ENCODE results near the gene RPL31.

Gene RPL31

DNA sequence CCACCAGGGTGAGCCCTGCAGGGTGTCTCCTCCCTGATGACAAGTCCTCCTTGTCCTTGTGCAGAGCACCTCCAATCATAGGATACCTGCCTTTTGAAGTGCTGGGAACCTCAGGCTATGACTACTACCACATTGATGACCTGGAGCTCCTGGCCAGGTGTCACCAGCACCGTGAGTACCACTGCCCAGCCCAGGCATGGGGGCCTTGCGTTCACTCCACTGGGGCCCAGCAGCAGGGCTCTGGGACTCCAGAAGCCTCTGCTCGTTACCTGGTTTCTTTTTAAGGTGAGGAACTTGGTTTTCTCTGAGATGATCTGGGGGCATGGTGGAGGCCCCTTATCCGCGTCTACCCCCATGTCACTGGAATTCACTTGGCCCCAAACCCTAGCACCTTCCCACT lies 36.5 kb upstream of the RPL31 start:
- TF ChIP-seq ZNF274 (IDR thresholded peaks at IDR 0.05; ENCODE audit: low read depth, low read length), result no peak
- no peak overlapping the region for H3K4me3 ChIP-seq (ENCODE audit: low read length)

DNA sequence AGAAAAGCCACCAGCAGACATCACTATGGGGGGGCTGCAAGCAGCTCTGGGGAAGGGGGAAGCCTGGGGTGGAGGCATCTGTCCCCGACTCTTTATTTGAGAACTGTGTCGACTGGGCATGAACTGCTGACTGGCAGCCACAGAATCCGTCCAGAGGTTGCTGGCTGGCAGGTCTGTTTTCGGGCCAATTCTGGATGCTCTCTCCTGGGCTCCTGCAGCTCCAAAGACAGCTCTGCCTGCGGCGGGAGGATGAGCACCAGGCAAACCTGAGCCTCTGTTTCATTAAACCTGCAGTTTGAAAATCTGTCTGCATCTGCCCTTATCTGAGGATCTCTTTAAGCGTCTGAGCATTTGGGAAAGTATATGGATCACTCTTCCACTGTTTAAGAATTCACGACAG lies 34.4 kb upstream of the RPL31 start:
- no peak for TF ChIP-seq ZNF274 (IDR thresholded peaks at IDR 0.05; ENCODE audit: low read depth, low read length)
- H3K4me3 ChIP-seq (ENCODE audit: low read length), result no peak overlapping the region

DNA sequence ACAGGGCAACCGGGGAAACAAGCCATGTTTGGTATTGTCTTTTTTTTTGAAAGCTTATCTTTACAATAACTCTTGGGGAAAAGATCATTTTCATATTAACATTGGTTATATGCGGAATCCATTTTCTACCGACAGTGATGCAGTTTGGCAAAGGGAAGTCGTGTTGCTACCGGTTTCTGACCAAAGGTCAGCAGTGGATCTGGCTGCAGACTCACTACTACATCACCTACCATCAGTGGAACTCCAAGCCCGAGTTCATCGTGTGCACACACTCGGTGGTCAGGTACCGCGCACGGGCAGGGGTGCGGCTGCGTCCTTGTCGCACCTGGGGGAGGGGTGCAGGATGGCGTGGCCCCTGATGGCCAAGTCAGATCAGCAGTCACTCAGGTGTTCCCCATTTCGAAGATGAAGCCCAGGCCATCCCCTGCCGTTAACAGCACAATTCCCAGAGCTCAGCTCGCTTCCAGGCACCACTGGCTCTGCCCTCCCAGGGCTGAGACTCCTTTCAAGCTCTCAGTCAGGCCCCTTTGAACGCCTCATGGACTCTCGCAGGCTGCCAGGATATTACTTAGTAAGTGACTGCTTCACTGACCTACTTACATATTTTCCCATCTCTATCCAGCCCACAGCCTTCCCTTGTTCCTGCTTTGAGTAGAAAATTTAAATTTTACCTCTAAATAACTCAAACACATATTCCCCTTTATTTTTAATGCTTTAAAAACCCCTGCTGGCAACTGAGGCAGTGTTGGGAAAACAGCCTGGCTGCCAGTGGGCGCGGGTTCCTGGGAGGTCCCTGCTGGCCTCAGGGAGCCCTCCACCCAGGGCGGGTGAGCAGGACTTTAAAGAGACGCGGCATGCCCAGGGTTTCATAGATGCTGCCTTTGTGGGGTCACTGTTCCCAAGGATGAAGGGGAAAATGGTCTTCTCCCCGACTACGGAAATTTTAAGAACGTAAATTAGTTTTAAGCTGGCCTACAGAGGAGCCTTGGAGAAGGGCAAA lies 33.6 kb upstream of the RPL31 start:
- no peak overlapping the region for H3K4me3 ChIP-seq (ENCODE audit: low read length)
- no peak for TF ChIP-seq ZNF274 (IDR thresholded peaks at IDR 0.05; ENCODE audit: low read depth, low read length)

DNA sequence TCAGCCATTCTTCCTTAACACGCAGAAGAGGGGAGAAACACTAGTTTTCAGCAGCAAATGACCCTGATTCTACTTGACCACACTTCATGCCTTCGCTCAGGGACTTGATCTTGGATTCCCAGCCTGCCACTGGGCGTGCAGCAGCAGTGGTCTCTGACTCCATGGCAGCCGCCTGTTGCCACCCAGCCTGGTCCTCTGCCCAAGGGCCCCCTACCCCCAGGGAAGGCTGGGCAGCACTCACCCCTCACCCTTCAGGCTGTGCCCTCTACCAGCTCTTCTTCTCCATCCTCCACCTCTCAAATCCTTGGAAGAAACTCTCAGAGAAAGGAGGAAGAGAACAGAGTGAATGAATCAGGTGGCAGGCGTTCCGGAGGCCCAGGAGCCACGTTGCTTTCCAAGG lies 32.1 kb upstream of the RPL31 start:
- TF ChIP-seq ZNF274 (IDR thresholded peaks at IDR 0.05; ENCODE audit: low read depth, low read length), result no peak
- no peak overlapping the region for H3K4me3 ChIP-seq (ENCODE audit: low read length)

DNA sequence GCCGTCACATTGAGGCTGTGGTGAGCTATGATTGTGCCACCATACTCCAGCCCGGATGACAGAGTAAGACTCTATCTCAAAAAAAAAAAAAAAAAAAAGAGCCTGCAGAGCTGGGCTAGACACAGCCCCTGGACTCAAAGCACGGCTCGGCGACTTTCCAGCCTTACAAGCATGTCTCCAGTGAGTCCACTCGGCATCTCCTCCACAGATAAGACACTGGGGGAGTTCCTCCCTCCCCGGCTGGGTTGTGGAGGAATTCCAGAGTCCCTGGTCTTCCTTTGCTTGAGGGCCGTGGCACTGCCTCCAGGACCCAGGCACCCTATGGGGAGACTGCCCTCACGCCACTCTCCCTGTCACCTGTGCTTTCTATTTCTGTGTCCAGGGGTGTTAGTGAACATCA lies 30.9 kb upstream of the RPL31 start:
- no peak overlapping the region for H3K4me3 ChIP-seq (ENCODE audit: low read length)
- TF ChIP-seq ZNF274 (IDR thresholded peaks at IDR 0.05; ENCODE audit: low read depth, low read length), result no peak

DNA sequence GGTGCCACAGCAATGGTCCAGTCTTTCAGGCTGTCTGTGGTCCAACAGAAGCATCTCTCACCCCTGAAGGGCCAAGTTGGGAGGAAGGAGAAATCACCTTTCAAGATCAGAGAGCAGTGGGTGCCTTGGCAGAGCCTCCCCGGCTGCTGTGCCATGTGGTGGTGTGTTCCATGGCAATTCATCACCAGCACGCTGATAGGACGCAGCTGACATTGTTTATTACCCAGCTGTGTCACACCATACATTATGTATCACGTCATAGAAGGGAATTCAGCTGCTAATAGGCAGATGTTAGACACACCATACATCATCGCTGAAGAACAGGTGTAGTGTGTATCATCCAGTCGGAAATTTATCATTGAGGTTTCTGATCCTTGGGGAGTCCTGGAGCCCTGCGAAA lies 29.6 kb upstream of the RPL31 start:
- TF ChIP-seq ZNF274 (IDR thresholded peaks at IDR 0.05; ENCODE audit: low read depth, low read length), result no peak
- H3K4me3 ChIP-seq (ENCODE audit: low read length), result no peak overlapping the region

DNA sequence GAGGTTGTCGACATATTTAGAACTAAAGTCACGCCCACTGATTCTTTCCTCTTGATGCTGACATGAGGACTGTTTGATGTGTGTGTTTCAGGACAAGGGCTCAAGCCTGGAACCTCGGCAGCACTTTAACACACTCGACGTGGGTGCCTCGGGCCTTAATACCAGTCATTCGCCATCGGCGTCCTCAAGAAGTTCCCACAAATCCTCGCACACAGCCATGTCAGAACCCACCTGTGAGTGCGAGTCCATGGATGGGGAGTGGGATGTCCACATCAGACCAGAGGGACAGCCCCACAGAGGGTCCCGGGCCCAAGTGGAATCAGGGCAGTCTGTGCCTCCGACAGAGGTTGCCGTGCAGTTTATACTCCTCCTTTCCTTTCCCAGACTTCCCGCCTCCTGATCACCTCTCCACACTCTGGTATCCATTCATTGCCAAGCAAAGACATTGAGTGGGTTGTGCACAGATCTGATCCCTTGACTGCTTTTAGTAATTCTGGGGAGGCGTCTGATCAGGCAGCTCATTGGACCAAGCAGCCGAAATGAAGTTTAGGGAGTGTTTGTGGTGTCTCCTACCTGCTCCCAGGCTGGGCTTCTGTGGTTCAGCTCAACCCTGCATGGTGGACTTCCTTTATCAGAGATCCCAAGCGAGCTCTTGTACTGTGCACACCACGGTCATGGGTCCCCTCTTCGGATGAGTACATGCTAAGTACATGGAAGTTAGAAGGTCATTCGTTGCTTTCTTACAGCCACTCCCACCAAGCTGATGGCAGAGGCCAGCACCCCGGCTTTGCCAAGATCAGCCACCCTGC lies 27.2 kb upstream of the RPL31 start:
- no peak overlapping the region for H3K4me3 ChIP-seq (ENCODE audit: low read length)
- TF ChIP-seq ZNF274 (IDR thresholded peaks at IDR 0.05; ENCODE audit: low read depth, low read length), result no peak

DNA sequence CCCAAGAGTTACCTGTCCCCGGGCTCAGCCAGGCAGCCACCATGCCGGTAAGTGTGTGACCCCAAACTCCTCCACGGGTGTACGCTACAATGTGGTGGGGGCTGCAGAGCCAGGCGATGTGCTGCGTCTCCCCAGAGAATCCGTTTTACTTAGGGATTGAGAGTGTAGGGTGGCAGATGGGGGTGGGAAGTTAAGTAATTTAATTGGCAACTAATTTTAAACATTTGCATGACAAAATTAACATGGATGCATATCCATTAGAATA lies 26.6 kb upstream of the RPL31 start:
- H3K4me3 ChIP-seq (ENCODE audit: low read length), result no peak overlapping the region
- TF ChIP-seq ZNF274 (IDR thresholded peaks at IDR 0.05; ENCODE audit: low read depth, low read length), result no peak

DNA sequence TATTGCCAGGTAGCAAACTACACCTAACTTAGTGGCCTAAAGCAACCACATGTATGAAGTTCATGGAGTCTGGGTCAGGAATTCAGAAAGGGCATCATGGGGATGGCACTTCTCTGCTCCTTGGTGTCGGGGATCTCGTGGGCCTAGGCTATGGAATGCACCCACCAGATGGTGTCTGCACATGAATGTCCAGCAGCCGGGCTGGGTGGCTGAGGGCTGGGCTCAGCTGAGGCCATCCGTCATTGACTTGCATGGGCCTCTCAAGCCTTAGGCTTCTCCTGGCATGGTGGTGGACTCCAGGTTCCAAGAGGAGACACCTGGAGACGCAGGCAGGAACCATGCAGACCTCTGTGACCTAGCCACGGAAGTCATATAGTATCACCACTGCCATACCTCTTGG lies 26.0 kb upstream of the RPL31 start:
- TF ChIP-seq ZNF274 (IDR thresholded peaks at IDR 0.05; ENCODE audit: low read depth, low read length), result no peak

DNA sequence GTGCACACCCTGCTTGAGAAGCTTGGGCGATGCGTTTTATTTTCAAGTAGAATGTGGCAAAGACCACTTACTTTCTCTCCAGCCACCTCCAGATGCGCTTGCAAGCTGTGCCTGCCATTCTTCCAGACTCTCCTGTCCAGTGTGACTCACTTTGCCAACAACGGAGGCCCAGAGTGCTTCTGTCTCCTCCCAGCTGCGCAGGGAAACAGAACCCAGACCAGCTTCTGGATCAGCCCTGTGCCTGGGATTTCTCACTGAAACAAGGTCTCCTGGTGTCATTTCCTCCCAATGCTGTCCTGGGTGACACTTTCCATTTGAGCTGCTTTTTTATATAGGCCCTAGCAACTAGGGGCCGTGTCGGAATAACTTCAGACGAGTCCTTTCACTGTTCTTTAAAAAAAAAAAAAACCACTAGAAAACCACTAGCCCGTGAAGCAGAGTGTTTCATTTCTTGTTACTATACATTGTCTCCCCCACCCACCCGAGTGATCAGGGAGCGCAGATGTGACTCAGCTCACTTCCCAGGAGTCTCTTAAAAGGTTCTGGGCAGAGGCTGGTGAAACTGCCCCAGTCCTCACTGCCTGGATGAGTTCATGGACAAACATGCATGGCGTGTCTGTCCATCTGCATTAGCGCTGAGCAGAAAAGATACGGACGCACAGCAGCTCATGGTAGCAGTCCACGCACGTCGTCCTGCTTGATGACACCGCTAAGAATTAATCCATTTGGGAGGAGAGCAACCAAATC lies 25.3 kb upstream of the RPL31 start:
- TF ChIP-seq ZNF274 (IDR thresholded peaks at IDR 0.05; ENCODE audit: low read depth, low read length), result no peak

More for the DNA sequence above, 26.0 kb upstream of the RPL31 start:
- no peak overlapping the region for H3K4me3 ChIP-seq (ENCODE audit: low read length)

DNA sequence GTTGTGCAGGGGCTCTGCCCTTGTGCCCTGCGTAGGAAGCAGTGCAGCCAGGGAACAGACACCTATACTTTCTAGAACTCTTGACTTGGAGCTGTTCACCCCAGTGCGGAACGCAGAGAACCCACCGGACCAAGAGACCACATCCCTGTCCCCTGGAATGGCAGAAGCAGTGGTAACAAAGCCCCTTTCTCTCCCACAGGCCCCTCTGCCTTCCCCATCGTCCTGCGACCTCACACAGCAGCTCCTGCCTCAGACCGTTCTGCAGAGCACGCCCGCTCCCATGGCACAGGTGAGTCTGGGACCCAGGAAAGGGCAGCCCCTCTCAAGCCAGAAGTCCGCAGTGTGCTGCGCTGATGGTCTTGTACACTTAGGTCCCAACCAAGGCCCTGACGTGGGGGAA lies 24.6 kb upstream of the RPL31 start:
- H3K4me3 ChIP-seq (ENCODE audit: low read length), result no peak overlapping the region
- no peak for TF ChIP-seq ZNF274 (IDR thresholded peaks at IDR 0.05; ENCODE audit: low read depth, low read length)

More for the DNA sequence above, 25.3 kb upstream of the RPL31 start:
- H3K4me3 ChIP-seq (ENCODE audit: low read length), result no peak overlapping the region

DNA sequence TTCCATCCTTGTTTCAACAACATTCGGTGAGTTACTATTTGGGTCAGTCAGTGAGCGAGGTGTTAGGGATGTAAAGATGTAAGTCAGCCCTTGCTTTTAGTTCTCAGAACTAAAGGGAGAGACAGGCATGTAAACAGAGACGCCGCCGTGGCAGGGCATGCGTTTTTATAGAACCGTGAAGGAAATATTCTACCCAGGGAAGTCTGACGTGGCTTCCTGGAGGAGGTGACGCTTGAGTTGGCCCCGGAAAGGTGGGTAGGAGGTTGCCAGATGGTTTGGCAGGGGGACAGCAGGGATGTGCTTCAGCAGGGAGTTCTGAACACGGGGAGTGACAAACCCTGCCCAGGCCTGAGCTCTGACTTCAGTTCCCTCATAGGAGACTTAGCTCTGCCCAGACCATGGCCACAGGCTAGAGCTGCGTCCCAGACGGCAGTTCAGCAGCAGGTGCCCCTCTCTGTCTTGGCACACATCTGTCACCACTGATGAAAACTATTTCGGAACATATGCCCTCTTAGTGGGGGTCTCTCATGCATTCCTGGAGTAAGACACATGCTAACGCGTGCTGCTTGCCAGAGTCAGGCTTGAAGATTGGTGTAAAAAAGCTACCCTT lies 23.4 kb upstream of the RPL31 start:
- H3K4me3 ChIP-seq (ENCODE audit: low read length), result no peak overlapping the region
- TF ChIP-seq ZNF274 (IDR thresholded peaks at IDR 0.05; ENCODE audit: low read depth, low read length), result no peak

DNA sequence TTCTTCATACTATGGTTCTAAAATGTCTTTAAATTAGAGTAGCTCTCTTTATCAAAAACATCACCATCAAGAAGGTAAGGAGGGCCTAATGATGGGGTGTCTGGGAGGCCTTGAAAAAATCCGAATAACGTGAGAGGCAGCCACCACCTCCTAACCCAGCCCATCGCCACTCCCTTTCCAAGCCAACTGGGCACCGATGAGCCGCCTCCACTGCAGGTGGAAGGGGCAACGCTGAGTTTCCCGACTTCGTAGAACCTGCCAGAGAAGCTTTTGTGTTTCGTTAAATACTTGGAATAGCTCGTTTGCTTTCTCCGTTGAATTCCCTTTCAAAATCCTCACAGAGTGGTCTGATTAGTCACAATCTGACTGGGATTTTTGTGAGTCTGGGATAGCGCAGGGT lies 22.0 kb upstream of the RPL31 start:
- H3K4me3 ChIP-seq (ENCODE audit: low read length), result no peak overlapping the region
- TF ChIP-seq ZNF274 (IDR thresholded peaks at IDR 0.05; ENCODE audit: low read depth, low read length), result no peak

DNA sequence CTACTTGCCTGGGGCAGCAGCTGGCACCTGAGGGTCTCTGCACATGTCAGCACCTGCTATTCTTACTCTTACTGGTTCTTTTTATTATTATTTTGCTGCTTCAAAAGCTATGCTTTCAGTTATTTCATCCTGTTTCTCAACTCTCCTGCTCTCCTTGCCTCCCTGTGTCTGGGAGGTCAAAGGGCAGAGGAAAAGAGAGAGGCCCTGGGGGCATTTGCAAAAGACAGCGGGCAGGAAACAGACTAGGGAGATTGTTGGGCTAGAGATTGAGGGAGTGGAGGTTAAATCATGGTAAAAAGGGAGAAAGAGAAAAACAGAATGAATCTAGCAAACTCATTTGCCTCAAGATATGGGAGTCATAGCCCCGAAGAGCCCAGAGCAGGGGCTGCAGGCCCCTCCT lies 21.1 kb upstream of the RPL31 start:
- no peak for TF ChIP-seq ZNF274 (IDR thresholded peaks at IDR 0.05; ENCODE audit: low read depth, low read length)
- no peak overlapping the region for H3K4me3 ChIP-seq (ENCODE audit: low read length)

All from GM08714 (cell line).